Loucy (cell line): ENCODE measurements around the gene ZSWIM6.

ENCODE experiments used
- CTCF ChIP-seq: fragments of 200-600 bp; sonication (generic); conservative IDR thresholded peaks from 2 replicates; pipeline ENCODE4 v1.5.1; 2014; ENCODE audit warnings: mild to moderate bottlenecking, antibody characterized with exemption, low read length
- EZH2phosphoT487 ChIP-seq: fragments of 200-600 bp; IDR thresholded peaks from 2 replicates; pipeline ENCODE4 v1.6.1; 2018; ENCODE audit warnings: antibody characterized with exemption, mild to moderate bottlenecking, moderate library complexity, borderline replicate concordance

- TF ChIP-seq CTCF: no peak
- TF ChIP-seq EZH2phosphoT487: no peak
Observed at GRCh38 chr5:61463596-61463995, 131.5 kb downstream of the ZSWIM6 start.
